Urothelium cell line (cell line): ENCODE measurements around the gene SETD1B.
"Not testable (repeated sequence)": the region's sequence is repeated elsewhere in the genome, so short reads cannot be mapped to it uniquely, and the experiment has no call there.

Experiments used
- DNase-seq: peaks from one replicate; pipeline ENCODE4 v3.0.0; 2011; ENCODE audit warnings: low spot score, mixed read lengths
- FAIRE-seq: peaks from 2 replicates; lab custom pipeline; 2011; peaks lifted over from hg19 to GRCh38; lab: Jason Lieb, UNC

Gene SETD1B

DNA sequence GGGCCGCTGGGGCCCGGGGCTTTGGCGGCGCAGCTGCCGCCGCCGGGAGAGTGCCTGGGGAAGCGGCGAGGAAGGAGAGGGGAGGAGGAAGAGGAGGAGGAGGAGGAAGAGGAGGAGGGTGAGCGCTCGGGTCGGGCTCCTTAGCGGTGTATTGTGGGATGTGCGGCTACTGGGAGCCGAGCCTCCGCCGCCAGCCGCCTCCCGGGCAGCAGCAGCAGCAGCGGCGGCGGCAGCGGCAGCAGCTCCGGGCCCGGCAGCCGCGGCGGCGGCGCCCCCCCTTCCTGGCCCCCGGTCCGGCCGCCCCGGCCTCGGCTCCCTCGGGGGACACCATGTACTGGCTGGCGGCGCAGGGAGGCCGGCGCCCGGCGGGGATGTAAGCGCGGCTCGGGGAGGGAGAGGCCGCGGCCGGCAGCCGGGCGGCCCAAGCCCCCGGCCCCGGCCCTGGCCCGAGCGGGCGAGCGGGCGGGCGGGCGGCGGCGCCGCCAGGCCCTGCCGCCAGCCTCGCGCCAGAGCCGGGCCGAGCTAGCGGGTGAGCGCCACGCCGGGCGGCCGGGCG lies at the start of gene SETD1B:
Gene SETD1B (plus strand): TSS at position 149 of the 556 bp plus-strand sequence. CDS start 729 bp downstream, outside the sequence.
- FAIRE-seq, result no peak
- DNase-seq, result peak; percentile 65

DNA sequence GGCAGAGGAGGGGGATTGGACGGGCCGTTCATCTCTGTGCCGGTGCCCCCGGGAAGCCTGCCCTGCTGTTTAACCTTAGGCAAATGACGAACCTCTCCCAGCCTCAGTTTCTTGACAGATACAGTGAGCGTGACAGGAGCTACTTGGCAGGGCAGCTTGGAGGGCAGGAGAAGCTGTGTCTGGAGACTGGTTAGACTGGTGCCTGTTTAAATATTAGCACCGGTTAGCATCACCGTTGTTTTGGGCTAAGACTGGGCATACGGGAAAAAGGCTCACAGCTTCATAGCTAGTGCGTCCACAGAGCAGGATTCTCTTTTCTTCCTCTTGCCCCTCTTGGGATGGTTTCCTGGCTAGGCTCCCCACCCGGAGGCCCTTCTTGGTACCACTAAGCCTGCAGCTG lies 49.0 kb upstream of the SETD1B start:
- DNase-seq (no peak), FAIRE-seq (no peak)

DNA sequence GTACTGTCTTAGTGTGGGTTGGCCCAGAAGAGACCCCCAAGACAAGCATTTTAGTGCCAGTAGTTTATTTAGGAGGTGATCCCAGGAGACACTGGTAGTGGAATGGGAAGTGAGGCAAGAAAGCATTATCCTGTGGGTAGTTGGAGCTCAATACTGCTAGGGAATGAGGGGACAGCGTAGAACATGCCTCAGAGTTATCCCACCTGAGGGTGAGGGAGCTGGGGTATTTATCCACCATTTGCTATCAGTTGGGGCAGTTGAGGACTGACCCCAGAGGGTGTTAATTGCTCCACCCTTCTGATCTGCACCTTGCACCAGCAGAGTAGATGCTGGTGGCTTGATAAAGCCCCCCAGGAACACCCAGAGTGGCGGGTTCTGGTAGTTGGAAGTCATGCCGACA lies 48.2 kb upstream of the SETD1B start:
- DNase-seq (no peak), FAIRE-seq (no peak)

DNA sequence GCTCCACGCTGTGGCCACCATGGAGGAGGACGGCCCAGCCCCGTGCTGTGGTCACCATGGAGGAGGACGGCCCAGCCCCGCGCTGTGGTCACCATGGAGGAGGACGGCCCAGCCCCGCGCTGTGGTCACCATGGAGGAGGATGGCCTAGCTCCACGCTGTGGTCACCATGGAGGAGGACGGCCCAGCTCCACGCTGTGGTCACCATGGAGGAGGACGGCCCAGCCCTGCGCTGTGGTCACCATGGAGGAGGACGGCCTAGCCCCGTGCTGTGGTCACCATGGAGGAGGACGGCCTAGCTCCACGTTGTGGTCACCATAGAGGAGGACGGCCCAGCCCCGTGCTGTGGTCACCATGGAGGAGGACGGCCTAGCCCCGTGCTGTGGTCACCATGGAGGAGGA lies 45.3 kb upstream of the SETD1B start:
- FAIRE-seq, result peak; percentile 86

DNA sequence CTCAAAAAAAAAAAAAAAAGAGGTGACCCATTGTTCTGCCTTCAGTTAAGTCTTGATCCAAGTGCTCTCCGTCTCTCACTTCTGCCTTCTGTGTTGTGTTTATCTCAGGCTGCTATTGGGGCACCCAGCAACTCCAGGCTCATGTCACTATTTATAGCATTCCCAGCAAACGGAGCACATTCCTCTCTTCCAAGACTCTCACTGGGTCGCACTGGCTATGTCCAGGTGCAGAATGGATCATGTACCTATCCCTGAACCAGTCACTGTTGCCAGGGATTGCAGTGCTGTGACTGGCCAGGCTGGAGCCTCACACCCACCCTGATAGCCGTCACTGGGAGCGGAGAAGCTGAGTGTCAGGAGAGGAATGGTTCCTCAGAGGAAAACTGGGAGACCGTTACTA lies 41.5 kb upstream of the SETD1B start:
- no peak for FAIRE-seq

More for the DNA sequence above, 45.3 kb upstream of the SETD1B start:
- not testable (repeated sequence) for DNase-seq

DNA sequence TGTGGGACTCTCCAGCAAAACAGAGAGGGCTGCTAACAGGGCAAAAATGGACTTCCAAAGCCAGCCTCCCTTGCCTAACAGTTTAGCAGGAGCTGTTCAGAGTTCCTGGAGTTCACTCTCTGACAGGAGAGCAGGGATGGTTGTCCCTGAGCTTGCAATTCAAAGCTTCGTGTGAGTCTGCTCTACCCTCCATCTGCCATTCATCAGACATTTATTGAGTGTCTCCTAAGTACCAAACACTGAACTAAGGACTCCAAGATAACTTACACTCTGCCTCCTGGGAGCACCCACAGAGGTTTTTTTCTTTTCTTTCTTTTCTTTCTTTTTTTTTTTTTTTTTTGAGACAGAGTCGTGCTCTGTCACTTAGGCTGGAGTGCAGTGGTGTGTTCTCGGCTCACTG lies 39.0 kb upstream of the SETD1B start:
- no peak for FAIRE-seq

More for the DNA sequence above, 41.5 kb upstream of the SETD1B start:
- DNase-seq, result no peak

DNA sequence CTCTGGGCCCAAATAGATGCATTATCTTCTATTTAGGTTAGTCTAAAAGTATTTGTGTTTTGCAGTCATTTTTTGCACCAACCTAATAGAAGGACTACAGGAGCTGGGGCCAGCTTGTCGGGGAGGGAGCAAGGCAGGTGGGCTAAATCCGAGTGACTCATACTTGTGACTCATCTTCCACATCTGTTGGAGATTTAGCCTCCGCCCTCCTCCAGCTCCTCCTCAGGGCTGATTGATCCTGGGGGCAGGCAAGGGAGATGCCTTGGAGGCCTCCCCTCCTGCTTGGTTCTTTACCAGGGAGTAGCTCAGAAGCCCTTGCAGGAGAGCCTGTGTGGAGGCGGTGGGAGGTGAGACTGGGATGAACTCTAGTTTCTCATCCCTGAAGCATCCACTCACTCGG lies 38.2 kb upstream of the SETD1B start:
- DNase-seq (peak; percentile 85), FAIRE-seq (peak; percentile 89)

More for the DNA sequence above, 39.0 kb upstream of the SETD1B start:
- no peak for DNase-seq

DNA sequence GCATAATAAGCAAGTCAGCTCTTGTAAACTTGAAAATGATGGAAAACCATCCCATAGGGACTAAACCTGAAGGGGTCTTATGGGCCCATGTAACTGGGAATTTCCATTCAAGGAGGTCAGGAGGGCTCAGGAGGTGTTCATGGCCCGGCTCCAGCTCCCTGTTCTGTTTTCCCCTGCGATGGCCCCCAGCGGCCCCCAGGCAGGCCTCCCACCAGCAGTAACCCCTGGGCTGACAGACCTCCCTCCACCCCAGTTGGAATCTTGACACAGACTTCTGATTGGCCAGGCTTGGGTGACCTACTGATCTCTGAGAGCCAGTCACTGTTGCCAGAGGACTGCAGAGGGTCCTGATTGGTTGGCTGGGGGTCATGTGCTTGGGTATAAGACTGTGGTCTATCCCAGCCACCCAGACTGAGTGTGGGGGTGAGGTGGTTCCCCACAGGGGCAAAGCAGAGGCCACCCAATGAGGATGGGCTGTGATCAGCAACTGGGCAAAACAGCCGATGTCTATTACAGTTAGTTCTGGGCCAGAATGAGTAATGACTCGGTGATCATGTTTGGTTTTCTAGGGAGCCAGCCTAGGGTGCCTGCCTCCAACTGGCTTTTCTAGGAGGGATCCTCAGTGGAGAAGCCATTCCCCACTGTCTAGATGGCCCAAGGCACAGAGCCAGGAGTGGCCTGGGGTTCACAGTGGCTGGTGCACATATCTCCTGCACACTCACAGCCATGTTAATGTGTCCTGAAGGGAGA lies 37.3 kb upstream of the SETD1B start:
- FAIRE-seq (no peak), DNase-seq (no peak)

DNA sequence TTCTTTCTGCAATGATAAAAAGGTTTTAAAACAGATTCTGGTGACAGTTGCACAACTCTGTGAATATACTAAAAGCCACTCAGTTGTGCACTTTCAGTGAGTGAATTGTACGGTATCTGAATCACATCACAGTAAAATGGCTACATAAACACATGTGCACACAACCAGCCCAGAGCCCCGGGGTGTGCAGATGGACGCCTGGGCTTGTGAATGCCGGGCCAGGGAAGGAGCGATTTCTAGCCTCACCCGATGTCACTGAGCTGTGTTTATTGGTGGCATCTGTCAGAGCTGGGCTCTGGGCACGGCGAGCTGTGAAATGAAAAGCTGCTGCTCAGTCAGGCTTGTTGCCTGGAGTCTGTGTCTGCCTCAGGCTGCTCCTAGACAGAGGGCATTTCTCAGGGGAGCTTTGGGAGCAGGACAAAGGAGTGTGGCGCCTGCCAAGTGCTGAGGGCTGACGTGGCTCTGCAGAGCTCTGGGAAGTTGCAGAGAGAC lies 36.2 kb upstream of the SETD1B start:
- FAIRE-seq (no peak), DNase-seq (no peak)

DNA sequence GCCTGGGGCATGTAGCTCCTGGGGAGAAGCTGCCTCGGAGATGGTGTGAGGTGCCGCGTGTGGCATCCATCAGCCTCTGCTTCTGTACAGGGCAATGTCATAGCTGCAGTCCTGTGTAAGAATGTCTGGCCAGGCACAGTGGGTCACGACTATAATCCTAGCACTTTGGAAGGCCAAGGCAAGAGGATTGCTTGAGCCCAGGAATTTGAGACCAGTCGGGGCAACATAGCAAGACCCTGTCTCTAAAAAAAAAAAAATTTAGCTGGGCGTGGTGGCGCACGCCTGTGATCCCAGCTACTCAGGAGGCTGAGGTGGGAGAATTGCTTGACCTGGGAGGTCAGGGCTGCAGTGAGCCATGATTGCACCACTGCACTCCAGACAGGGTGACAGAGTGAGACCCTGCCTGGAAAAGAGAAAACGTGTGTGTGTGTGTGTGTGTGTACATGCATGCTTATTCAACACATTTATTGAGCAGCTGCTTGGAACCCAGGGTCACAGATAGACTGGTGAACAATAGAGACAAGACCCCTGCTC lies 34.4 kb upstream of the SETD1B start:
- no peak for FAIRE-seq
- no peak for DNase-seq

DNA sequence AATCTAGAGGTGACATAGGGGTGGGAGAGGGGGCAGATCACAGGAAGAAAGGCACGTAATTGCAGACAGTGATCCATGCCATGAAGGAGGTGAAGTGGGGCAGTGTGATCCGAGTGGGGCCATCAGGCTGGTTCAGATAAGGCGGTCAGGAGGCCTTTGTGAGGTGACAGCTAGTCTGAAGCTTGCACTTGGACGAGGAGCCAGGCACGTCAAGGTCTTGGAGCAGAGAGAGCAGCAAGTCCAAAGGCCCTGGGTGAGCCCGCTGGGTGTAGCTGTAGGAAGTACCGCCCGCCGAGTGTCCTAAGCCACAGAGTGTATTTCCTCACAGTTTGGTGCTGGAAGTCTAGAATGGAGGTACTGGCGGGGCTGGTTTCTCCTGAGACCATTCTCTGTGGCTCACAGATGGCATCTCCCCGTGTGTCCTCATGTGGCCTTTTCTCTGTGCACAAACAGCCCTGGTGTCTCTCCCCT lies 33.9 kb upstream of the SETD1B start:
- DNase-seq (no peak), FAIRE-seq (no peak)

DNA sequence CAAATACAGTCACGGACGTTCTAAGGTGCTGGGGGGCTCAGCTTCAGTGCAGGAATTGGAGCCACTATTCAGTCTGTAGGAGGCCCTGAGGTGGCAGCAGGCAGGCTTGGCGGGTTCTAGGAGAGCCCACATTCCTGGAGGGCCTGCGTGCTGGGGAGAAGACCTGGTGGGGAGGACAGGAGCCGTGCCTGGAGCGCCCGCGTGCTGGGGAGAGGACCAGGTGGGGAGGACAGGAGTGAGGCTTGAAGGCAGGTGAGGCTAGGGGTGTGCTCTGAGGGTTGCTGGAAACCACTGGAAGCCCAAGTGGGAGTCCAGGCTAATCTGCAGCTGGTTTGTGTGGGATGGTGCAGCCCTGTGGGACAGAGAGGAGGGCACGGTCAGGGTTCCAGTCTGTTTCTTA lies 33.4 kb upstream of the SETD1B start:
- DNase-seq (no peak), FAIRE-seq (no peak)

DNA sequence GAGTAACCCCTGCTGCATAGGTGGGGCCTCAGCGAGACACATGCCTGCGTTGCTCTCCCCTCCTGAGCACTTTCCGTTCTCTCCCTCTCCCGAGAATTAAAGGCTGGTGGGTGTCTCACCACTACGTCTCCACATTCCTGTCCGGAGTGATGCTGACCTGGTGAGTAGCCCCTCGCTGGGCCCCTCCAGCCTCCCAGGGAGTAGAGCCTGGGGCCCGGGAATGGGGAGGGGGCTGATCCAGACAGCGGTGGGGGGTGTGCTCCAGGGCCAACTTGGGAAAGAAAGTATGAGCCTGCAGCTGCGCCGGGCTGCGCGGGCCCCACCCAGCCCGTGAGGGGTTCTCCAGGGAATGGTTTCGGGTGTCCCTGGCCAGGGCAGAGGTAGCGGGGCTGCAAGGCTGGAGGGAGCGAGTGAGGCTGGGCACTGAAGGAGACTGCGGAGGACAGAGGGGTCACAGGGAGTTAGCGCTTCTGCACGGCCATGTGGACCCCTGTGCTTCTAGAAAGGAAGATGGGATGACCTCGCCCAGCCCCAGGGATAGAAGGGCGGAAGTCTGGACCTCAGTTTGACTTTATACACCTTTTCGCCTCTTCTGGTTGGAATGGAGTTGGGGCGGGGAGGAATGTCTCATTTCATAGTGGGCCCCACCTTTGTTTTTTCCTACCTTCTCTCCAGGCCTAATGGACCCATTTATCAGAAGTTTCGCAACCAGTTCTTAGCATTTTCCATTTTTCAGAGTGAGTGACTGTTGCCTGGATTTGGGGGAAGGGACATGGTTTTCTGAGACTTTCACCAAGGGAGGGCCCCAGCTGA lies 32.8 kb upstream of the SETD1B start:
- FAIRE-seq (no peak), DNase-seq (no peak)

DNA sequence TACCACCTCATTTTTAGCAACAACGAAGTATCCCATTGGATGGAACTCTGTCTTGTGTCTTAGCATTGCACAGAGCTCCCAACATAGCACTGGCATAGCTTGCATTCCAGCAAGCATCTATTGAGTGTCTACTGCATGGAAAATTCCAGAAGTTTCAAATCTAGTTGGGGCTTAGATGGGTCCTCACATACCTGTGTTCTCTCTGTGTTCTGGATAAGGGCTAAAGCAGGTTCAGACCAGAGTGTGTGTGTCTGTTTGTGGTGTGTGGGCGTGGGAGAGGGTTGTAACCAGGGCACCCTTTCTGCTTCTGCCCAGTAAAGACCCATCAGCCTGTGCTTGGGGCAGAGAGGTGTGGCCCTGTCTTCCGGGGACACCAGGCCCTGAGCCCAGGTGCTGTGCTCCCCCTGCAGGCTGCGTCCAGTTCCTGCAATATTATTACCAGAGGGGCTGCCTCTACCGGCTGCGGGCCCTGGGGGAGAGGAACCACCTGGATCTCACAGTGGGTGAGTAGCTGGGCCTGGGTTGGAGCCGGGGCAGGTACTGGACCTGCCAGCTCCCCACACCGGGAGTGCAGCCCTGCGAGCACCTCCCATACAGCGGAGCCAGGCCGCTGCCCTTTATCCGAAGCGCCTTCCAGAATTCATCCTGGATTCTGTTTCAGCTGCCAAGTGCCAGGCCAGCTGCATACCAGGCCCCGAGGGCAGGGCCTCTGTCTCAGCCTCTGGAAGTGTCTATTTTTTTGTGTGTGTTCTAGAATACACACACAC lies 30.6 kb upstream of the SETD1B start:
- DNase-seq (peak; percentile 82), FAIRE-seq (peak; percentile 96)

DNA sequence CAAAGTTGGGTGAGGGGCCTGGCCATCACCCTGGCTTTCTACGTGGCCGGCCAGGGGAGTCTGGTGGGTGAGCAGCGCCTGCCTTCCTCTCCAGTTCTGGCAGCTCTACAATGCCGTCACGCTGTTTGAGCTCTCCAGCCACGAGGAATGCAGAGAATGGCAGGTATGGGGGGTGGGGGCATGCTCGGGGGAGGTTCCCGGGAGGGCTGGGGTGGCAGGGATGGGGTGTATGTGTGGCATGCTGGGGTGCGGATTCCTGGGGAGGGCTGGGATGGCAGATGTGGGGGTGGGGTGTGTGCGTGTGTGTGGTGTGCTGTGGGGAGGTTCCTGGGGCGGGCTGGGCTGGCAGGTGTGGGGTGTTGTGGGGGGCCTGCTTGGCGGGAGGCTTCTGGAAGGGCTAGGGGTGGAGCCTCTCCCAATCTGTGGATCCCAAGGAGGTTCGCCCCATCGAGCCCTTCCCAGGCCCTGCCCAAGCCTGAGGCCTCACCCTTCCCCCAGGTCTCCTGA lies 28.8 kb upstream of the SETD1B start:
- FAIRE-seq (peak; percentile 9), DNase-seq (no peak)

DNA sequence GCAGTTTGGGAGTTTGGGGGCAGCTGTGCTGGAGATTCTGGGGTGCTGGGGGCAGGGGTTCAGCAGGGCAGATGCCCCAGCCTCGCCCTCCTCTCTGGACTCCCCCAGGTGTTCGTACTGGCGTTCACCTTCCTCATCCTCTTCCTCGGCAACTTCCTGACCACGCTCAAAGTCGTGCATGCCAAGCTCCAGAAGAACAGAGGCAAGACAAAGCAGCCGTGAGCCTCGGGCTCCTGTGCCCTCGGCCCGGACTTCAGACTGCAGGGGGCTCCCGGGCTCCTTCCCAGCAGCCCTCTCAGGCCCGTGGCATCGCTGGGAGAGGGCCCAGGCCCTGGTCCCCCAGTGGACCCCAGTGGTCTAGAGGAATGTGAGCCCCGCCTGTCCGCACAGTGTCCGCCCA lies 28.3 kb upstream of the SETD1B start:
- DNase-seq (no peak), FAIRE-seq (no peak)

DNA sequence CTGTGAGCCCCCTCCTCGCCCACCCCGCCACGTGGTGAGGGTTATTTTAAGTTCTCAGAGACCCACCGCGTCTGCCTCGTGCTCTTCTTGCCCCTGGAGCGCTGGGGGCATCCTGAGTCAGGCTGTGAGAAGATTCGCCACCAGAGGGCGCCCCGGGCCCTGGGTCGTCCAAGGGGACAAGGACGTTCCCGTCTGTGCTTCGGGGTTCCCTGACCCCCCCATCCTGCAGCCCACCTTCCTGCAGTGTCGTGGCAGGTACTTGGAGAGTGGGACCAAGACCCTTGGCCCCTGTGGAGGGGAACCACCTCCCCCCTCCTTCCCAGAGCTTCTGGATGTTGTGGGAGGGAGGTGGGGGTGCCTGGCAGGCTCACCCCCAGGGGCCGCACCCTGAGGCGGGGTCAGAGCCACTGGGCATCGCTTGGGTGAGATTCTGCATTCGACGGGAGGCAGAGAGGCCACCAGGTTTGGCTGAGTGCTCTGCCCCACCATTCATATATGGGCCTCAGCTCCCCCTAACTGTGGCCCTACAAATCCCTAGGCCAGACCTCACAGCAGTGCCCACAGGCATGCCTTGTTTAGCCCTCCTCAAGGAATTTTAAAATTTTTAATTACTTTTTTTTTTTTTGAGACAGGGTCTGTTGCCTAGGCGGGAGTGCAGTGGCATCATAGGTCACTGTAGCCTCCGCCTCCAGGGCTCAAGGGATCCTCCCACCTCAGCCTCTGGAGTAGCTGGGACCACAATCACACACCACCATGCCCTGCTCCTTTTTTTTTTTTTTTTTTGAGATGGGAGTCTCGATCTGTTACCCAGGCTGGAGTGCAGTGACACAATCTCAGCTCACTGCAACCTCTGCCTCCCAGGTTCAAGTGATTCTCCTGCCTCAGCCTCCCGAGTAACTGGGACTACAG lies 27.4 kb upstream of the SETD1B start:
- DNase-seq, result peak; percentile 75
- FAIRE-seq, result no peak

DNA sequence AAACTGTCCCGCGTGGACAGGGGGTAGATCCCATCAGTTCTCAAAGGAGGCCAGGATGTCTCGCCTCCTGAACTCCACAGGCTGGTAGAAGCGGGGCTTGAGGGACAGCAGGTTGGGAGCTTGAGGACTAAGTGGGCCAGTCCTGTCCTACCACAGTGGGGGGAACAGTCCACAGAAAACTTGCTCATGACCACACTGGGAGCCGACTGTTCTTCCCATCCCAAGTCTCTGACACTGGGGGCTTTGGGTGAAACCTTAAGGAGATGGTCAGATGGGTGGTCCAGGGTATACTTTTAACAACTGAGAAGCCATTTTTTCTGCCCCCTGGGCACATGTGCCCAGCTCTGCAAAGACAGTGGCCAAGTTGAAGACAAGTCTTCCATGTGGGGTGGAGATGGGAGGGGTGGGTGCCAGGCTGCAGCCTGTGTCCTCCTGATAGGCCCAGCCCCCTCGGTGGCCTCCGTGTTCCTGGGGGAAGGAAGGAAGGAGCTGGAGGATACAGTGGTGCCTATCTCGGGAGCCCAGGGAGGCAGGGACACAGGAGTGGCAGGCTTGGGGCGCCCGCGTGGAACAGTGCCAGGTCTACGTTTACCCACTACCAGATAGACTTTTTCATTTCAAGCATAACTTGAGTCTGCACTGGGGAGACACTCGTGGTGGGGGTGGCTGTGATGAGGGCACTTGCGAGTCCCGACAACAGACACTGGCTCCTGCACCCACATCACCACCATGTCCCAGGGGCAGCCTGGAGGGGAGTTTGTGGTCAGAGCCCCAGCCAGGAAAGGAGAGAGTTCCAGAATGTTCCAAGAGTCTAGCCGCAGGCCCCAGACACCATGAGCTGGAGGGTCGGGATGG lies 25.0 kb upstream of the SETD1B start:
- DNase-seq (no peak), FAIRE-seq (no peak)
